IPS-20b (cell line): Measurements from ENCODE around the gene CCDC24.

Source experiments
- H3K27ac ChIP-seq: one replicate; pipeline ENCODE4 v1.5.1; 2013; ENCODE audit warnings: low read length
- H3K27me3 ChIP-seq: 2 replicates; pipeline ENCODE4 v1.6.1; 2013; ENCODE audit warnings: mild to moderate bottlenecking, low read length, inconsistent platforms; ENCODE audit not compliant: insufficient read depth
- H3K36me3 ChIP-seq: 2 replicates; pipeline ENCODE4 v1.6.1; 2013; ENCODE audit warnings: low read depth, mild to moderate bottlenecking, inconsistent platforms, low read length, moderate library complexity; ENCODE audit not compliant: insufficient read depth
- H3K4me1 ChIP-seq: 2 replicates; pipeline ENCODE4 v1.6.1; 2013; ENCODE audit warnings: mild to moderate bottlenecking, control low read depth, inconsistent platforms, low read length, moderate library complexity; ENCODE audit not compliant: insufficient read depth
- H3K4me3 ChIP-seq: 2 replicates; pipeline ENCODE4 v1.5.1; 2013; ENCODE audit warnings: mild to moderate bottlenecking, low read length, inconsistent platforms
- H3K9ac ChIP-seq: 2 replicates; pipeline ENCODE4 v1.6.1; 2013; ENCODE audit warnings: low read depth, mild to moderate bottlenecking, inconsistent platforms, low read length, moderate library complexity
- H3K9me3 ChIP-seq: 2 replicates; pipeline ENCODE4 v1.6.1; 2013; ENCODE audit warnings: mild to moderate bottlenecking, low read depth, low read length, inconsistent platforms; ENCODE audit not compliant: insufficient read depth

CCDC24 gene

GRCh38 chr1:43982808-43983207 lies 8.6 kb upstream of the CCDC24 start:
- Histone ChIP-seq H3K4me1 (peaks cover 7% of the 10 kb centered on the region; the same call in 1 of the 2 replicates), H3K9me3 (no peaks in the 10 kb centered on the region), H3K27me3 (no peaks in the 10 kb centered on the region), H3K36me3 (peaks cover 38% of the 10 kb centered on the region), H3K27ac (no peak overlapping the region), H3K4me3 (no peak overlapping the region), H3K9ac (no peak overlapping the region)

GRCh38 chr1:43983253-43983899 lies 8.0 kb upstream of the CCDC24 start:
- Histone ChIP-seq H3K27ac (no peak overlapping the region), H3K9me3 (no peaks in the 10 kb centered on the region), H3K4me1 (peaks cover 3% of the 10 kb centered on the region; the same call in 1 of the 2 replicates), H3K4me3 (no peak overlapping the region), H3K27me3 (no peaks in the 10 kb centered on the region), H3K36me3 (peaks cover 34% of the 10 kb centered on the region), H3K9ac (no peak overlapping the region)

- Histone ChIP-seq H3K36me3 (peaks cover 34% of the 10 kb centered on the region), H3K9ac (no peak overlapping the region), H3K4me3 (no peak overlapping the region), H3K27me3 (no peaks in the 10 kb centered on the region; the same call in 1 of the 2 replicates), H3K27ac (no peak overlapping the region), H3K4me1 (peaks cover 2% of the 10 kb centered on the region; the same call in 1 of the 2 replicates), H3K9me3 (no peaks in the 10 kb centered on the region)
Measured at GRCh38 chr1:43984855-43985254, 6.5 kb upstream of the CCDC24 start.

- Histone ChIP-seq H3K27ac (no peak overlapping the region), H3K4me3 (no peak overlapping the region), H3K9me3 (no peaks in the 10 kb centered on the region), H3K4me1 (no peaks in the 10 kb centered on the region; the same call in 1 of the 2 replicates), H3K9ac (no peak overlapping the region), H3K27me3 (no peaks in the 10 kb centered on the region; the same call in 1 of the 2 replicates), H3K36me3 (peaks cover 34% of the 10 kb centered on the region)
Measured at GRCh38 chr1:43985984-43986595, 5.3 kb upstream of the CCDC24 start.

GRCh38 chr1:43986712-43987111 lies 4.7 kb upstream of the CCDC24 start:
- Histone ChIP-seq H3K9ac (no peak overlapping the region), H3K27ac (no peak overlapping the region)

GRCh38 chr1:43987159-43987902 lies 4.1 kb upstream of the CCDC24 start:
- H3K9me3 ChIP-seq = no peaks in the 10 kb centered on the region
- H3K9ac ChIP-seq = no peak overlapping the region
- no peaks in the 10 kb centered on the region; the same call in 1 of the 2 replicates for H3K27me3 ChIP-seq
- H3K4me3 ChIP-seq = no peak overlapping the region
- H3K4me1 ChIP-seq = peaks cover under 1% of the 10 kb centered on the region; the same call in 1 of the 2 replicates
- H3K36me3 ChIP-seq = peaks cover 26% of the 10 kb centered on the region
- H3K27ac ChIP-seq = no peak overlapping the region

More at GRCh38 chr1:43986712-43987111, 4.7 kb upstream of the CCDC24 start:
- Histone ChIP-seq H3K4me1 (no peaks in the 10 kb centered on the region; the same call in 1 of the 2 replicates), H3K36me3 (peaks cover 30% of the 10 kb centered on the region), H3K4me3 (no peak overlapping the region), H3K27me3 (no peaks in the 10 kb centered on the region; the same call in 1 of the 2 replicates), H3K9me3 (no peaks in the 10 kb centered on the region)

GRCh38 chr1:43990271-43991199 lies 864 bp upstream of the CCDC24 start:
- no peak overlapping the region for H3K27ac ChIP-seq

GRCh38 chr1:43991200-43991475 lies 261 bp upstream of the CCDC24 start:
- H3K9me3 ChIP-seq = no peaks in the 10 kb centered on the region
- H3K27ac ChIP-seq = peak overlapping the region; percentile 49
- H3K27me3 ChIP-seq = peaks cover 6% of the 10 kb centered on the region; the same call in 1 of the 2 replicates
- H3K4me3 ChIP-seq = peak overlapping the region; percentile 80
- H3K9ac ChIP-seq = peak overlapping the region; percentile 56; the same call in 1 of the 2 replicates
- H3K4me1 ChIP-seq = peaks cover 5% of the 10 kb centered on the region; the same call in 1 of the 2 replicates
- H3K36me3 ChIP-seq = peaks cover 5% of the 10 kb centered on the region; the same call in 1 of the 2 replicates

More at GRCh38 chr1:43990271-43991199, 864 bp upstream of the CCDC24 start:
- Histone ChIP-seq H3K4me3 (peak overlapping the region; percentile 80), H3K4me1 (peaks cover 5% of the 10 kb centered on the region; the same call in 1 of the 2 replicates), H3K9ac (peak overlapping the region; percentile 56; the same call in 1 of the 2 replicates), H3K27me3 (peaks cover 6% of the 10 kb centered on the region; the same call in 1 of the 2 replicates), H3K9me3 (no peaks in the 10 kb centered on the region), H3K36me3 (peaks cover 11% of the 10 kb centered on the region; the same call in 1 of the 2 replicates)

- H3K9ac ChIP-seq = peak overlapping the region; percentile 56; the same call in 1 of the 2 replicates
- no peaks in the 10 kb centered on the region for H3K36me3 ChIP-seq
- no peak overlapping the region for H3K27ac ChIP-seq
- peak overlapping the region; percentile 80 for H3K4me3 ChIP-seq
- H3K9me3 ChIP-seq = no peaks in the 10 kb centered on the region
- H3K4me1 ChIP-seq = peaks cover 5% of the 10 kb centered on the region; the same call in 1 of the 2 replicates
- H3K27me3 ChIP-seq = peaks cover 6% of the 10 kb centered on the region; the same call in 1 of the 2 replicates
Measured at GRCh38 chr1:43992232-43992995, 1.0 kb downstream of the CCDC24 start.

- peaks cover 5% of the 10 kb centered on the region; the same call in 1 of the 2 replicates for H3K4me1 ChIP-seq
- H3K4me3 ChIP-seq = no peak overlapping the region
- peaks cover 6% of the 10 kb centered on the region; the same call in 1 of the 2 replicates for H3K27me3 ChIP-seq
- H3K36me3 ChIP-seq = no peaks in the 10 kb centered on the region
- H3K9me3 ChIP-seq = no peaks in the 10 kb centered on the region
- H3K9ac ChIP-seq = no peak overlapping the region
- H3K27ac ChIP-seq = no peak overlapping the region
Measured at GRCh38 chr1:43993206-43993914, 2.0 kb downstream of the CCDC24 start.
